Kidney (tissue), 14 donors: ENCODE results near the gene ADAMTS3. TPM values are rescaled to one million over a fixed set of nuclear protein-coding genes. Genes with fewer than 3 reads are reported as not detected.
A peak's percentile ranks its signal among the peaks of the same experiment; 100 is the strongest.

Experiments
- DNase-seq, 5 donors: peaks; one replicate each; pipeline ENCODE4 v3.0.0-alpha.2; 2013 to 2020
- FAIRE-seq: peaks from 2 replicates; lab custom pipeline; 2012; peaks lifted over from hg19 to GRCh38; lab: Jason Lieb, UNC
- H3K27ac ChIP-seq, 2 donors: one replicate each; pipeline ENCODE4 v1.7.0; 2013; ENCODE audit warnings: low read depth in 2 of 2, low read length in 2 of 2, inconsistent platforms in 1 of 2
- H3K27me3 ChIP-seq: one replicate; pipeline ENCODE4 v1.7.1; 2013; ENCODE audit warnings: low read length, inconsistent platforms; ENCODE audit not compliant: control insufficient read depth, insufficient read depth
- H3K36me3 ChIP-seq, 3 donors: one replicate each; pipeline versions ENCODE4 v1.7.0 to v1.7.1; 2013; ENCODE audit warnings: low read length in 3 of 3, control low read depth in 1 of 3, inconsistent platforms in 1 of 3; ENCODE audit not compliant: insufficient read depth in 3 of 3, control insufficient read depth in 2 of 3
- H3K4me1 ChIP-seq, 3 donors: one replicate each; pipeline versions ENCODE4 v1.7.0 to v1.7.1; 2013; ENCODE audit warnings: low read length in 3 of 3, inconsistent platforms in 1 of 3, low read depth in 1 of 3; ENCODE audit not compliant: control insufficient read depth in 2 of 3, insufficient read depth in 2 of 3
- H3K4me3 ChIP-seq, 3 donors: one replicate each; pipeline versions ENCODE4 v1.7.0 to v1.8.1; 2013; ENCODE audit warnings: low read length in 3 of 3, control low read depth in 1 of 3, inconsistent platforms in 1 of 3
- H3K9ac ChIP-seq, 3 donors: one replicate each; pipeline versions ENCODE4 v1.7.0 to v1.7.1; 2013; ENCODE audit warnings: low read length in 3 of 3, control low read depth in 1 of 3, inconsistent platforms in 1 of 3
- H3K9me3 ChIP-seq, 3 donors: one replicate each; pipeline versions ENCODE4 v1.7.0 to v1.7.1; 2013; ENCODE audit warnings: low read length in 3 of 3, control low read depth in 1 of 3, inconsistent platforms in 1 of 3; ENCODE audit not compliant: control insufficient read depth in 2 of 3, insufficient read depth in 1 of 3
- intact Hi-C: fragments of 100-400 bp; cut with DNase I; formaldehyde crosslinking; loops from one replicate; pipeline ENCODE4 v1.11.1; 2022
- polyA plus RNA-seq: library from polyadenylated mRNA; stranded (reverse); fragments of 350-450 nt; fragmentation: Illumina TruSeq; extraction: RNeasy Lipid Tissue Mini Kit (QIAGEN cat#74804); gene quantifications from one replicate; pipeline ENCODE4 v1.2.3, GENCODE V29; 2014; ENCODE audit warnings: low read depth, low replicate concordance; ENCODE audit not compliant: insufficient read depth
- total RNA-seq: library from RNA; stranded (reverse); fragmentation: NEBNext Ultra II Directional; extraction: Animal tissue kit (Norgen Biotek cat#: 25700); gene quantifications from one replicate; pipeline ENCODE4 v1.2.1, GENCODE V29; 2021
- TF ChIP-seq, protein P1 (sequence below): IDR thresholded peaks from 3 replicates; pipeline ENCODE4 v1.5.1; 2012; ENCODE audit warnings: mild to moderate bottlenecking, moderate library complexity, borderline replicate concordance; ENCODE audit not compliant: insufficient read depth; ENCODE audit errors: extremely low read depth
- donor health status: control.
- donor health status: control.
- donor health status: control.
- donor health status: control.
- donor health status: control.
- donor health status: DM: yes; HTN: yes; CAD: no.
- donor health status: Normal renal cell carcinoma (clear cell type).

The ADAMTS3 gene
- total and polyA plus RNA-seq, 2 donors from 2014 or later: 0.56 to 4.2 TPM

DNA sequence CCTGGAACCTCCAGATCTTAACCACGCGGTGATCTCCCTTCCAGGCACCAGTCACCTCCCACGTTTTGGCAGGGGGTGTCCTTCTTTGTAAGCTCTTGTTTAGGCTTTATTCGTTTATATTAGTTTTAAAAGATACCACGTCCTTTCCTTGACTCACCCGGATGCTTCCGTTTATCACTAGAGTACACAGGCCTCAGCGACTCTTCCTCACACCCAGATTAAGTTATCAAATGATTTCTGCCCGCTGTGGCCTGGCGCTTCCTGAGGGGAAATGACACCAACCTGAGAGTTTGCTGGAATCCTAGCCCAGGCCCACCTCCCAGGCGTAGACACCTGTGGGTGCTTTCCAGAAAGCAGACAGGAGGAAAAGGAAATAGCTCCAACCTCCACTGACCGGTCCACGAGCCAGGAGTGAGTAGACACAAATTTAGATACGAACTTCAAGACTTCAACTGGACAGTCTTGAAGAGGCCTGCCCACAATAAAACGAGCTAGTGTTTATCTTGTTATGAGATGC lies 756 bp upstream of the ADAMTS3 start:
- TF ChIP-seq, protein P1, sequence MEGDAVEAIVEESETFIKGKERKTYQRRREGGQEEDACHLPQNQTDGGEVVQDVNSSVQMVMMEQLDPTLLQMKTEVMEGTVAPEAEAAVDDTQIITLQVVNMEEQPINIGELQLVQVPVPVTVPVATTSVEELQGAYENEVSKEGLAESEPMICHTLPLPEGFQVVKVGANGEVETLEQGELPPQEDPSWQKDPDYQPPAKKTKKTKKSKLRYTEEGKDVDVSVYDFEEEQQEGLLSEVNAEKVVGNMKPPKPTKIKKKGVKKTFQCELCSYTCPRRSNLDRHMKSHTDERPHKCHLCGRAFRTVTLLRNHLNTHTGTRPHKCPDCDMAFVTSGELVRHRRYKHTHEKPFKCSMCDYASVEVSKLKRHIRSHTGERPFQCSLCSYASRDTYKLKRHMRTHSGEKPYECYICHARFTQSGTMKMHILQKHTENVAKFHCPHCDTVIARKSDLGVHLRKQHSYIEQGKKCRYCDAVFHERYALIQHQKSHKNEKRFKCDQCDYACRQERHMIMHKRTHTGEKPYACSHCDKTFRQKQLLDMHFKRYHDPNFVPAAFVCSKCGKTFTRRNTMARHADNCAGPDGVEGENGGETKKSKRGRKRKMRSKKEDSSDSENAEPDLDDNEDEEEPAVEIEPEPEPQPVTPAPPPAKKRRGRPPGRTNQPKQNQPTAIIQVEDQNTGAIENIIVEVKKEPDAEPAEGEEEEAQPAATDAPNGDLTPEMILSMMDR: no peak
- Histone ChIP-seq H3K27me3 (no peaks in the 10 kb centered on the region), H3K9me3 (no peaks in the 10 kb centered on the region), H3K27ac (peak overlapping the region; percentile 66 to 73), H3K4me3 (peak overlapping the region; percentile 40 to 79 (median 69)), H3K36me3 (no peaks in the 10 kb centered on the region), H3K4me1 (no peaks in the 10 kb centered on the region), H3K9ac (peak overlapping the region; percentile 23 to 72 (median 28))
- intact Hi-C loops: no loop called here
- FAIRE-seq (no peak), DNase-seq (peak in 2 of 5 donors; percentile 47 to 55)

DNA sequence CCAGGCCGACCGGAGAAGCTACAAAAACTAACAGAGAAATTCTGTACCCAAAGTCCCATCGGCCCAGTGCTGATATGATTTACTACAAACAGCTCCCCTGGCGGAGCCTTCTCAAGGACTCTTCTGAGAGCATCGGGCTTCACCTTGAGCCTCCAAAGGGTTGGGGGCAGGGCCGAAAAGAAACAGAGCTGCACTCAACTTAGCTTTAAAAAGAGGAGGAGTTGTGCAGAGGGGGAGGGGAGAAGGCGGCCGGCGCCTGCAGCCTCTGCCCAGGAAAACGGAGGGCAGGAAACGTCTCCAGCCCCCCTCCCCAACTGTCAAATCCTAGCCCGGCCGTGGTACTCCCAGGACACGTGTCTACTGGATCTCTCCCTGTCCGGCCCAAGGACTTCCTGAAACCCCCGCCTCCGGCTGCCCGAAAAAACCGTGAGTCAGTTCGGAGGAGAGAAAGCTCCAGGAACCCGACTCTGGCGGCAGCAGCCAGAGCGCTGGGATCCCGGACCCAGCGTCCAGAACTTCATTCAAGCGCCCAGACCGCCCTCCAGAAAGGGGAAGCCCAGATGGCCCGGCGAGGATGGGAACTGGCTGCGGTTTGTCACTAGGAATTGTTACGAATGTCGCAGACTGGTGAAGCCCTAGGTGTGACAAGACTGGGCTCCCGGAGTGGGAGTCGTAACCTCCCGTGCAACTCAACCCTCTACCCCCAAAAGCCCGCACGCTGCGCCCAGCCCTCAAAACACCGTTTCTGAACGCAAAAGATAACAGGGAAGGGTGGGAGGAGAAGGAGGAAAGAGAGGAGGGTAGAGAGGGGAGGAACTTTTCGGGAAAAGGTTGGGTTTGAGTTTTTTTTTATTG lies 973 bp downstream of the ADAMTS3 start:
- Histone ChIP-seq H3K9me3 (no peaks in the 10 kb centered on the region), H3K4me3 (peak overlapping the region; percentile 76 to 86 (median 79)), H3K36me3 (no peaks in the 10 kb centered on the region), H3K4me1 (no peaks in the 10 kb centered on the region), H3K27ac (peak overlapping the region; percentile 20 to 59), H3K27me3 (no peaks in the 10 kb centered on the region), H3K9ac (peak overlapping the region; percentile 7 to 64 (median 19))
- intact Hi-C loops: no loop called here
- DNase-seq (peak; percentile 87 to 94 (median 92)), FAIRE-seq (no peak)
- TF ChIP-seq, protein P1: peak; percentile 22

DNA sequence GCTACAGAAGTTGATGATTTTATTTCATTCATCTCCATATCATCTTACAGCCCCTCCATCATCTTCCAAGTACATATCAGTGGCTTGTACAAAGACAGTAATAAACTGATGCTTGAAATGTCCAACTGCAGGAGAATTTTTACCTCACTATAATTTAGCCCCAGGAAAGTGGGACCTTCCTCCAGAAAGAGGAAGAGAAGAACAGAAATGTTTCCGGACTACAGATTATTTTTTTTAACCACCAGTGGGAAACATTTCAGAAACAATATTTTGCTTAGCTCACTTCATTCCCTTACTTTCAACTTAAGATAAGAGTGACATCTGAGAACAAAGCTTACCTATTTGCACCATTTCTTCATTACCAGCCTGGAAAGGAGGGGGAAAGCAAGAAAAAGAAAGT lies 2.0 kb downstream of the ADAMTS3 start:
- no peak for FAIRE-seq
- peak overlapping the region in 1 of 3 donors; percentile 79 for H3K4me3 ChIP-seq

More for the DNA sequence above, 2.0 kb downstream of the ADAMTS3 start:
- intact Hi-C loops: no loop called here
- no peak for DNase-seq
- H3K4me1 ChIP-seq: no peaks in the 10 kb centered on the region
- H3K9ac ChIP-seq: no peak overlapping the region
- H3K27me3 ChIP-seq: no peaks in the 10 kb centered on the region
- no peaks in the 10 kb centered on the region for H3K36me3 ChIP-seq
- TF ChIP-seq, protein P1: no peak
- no peaks in the 10 kb centered on the region for H3K9me3 ChIP-seq
- H3K27ac ChIP-seq: no peak overlapping the region
